ENCODE data around the gene PRR18.
"Not testable (repeated sequence)": the region's sequence is repeated elsewhere in the genome, so short reads cannot be mapped to it uniquely, and the experiment has no call there.

Gene PRR18

GRCh38 chr6:166308033-166308768, at the start of gene PRR18:
Gene PRR18 (minus strand): TSS chr6:166308392. CDS start chr6:166308142, 250 bp downstream.
- no peak for DNase-seq

DNA sequence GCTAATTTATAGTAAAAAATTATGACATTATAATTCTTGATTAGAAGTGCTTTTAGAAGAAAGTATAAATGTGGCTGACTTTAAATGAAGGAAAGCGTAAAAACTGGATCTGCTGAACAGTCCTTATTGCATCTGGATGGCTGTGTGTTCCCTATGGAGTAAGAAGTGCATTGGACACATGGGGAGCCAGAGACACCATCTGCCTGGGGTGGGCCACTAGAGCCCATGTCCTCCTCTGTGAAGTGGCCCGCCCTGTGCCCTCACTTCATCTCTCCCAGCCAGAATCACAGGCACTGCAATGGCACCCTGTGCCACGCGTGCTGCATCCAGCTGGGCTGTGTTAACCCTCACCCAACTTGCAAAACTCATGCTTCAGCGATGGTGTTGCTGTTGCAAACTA, 47.4 kb upstream of the PRR18 start:
- DNase-seq: no peak

GRCh38 chr6:166354965-166355364, 46.8 kb upstream of the PRR18 start:
- no peak for DNase-seq

- no peak for DNase-seq
These were observed 46.0 kb upstream of the PRR18 start for GRCh38 chr6:166354143-166354542.

DNA sequence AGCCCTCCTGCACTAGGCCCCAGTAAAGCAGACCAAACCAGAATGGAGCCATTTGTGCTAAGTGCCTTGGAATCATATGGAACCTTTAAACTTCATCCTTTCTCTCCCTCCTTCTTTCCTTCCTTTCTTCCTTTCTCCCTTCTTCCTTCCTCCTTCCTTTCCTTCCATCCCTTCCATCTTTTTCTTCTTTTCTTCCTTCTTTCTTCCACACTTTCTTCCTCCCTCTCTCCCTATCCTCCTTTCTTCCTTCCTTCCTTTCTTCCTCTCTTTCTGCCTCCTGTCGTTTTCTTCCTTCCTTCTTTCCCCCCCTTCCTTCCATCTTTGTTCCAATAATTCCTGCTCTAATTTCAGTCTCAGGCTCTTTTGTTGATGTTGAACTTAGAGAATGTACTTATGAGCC, 45.3 kb upstream of the PRR18 start:
- DNase-seq: no peak

GRCh38 chr6:166352923-166353322, 44.7 kb upstream of the PRR18 start:
- DNase-seq: no peak

DNA sequence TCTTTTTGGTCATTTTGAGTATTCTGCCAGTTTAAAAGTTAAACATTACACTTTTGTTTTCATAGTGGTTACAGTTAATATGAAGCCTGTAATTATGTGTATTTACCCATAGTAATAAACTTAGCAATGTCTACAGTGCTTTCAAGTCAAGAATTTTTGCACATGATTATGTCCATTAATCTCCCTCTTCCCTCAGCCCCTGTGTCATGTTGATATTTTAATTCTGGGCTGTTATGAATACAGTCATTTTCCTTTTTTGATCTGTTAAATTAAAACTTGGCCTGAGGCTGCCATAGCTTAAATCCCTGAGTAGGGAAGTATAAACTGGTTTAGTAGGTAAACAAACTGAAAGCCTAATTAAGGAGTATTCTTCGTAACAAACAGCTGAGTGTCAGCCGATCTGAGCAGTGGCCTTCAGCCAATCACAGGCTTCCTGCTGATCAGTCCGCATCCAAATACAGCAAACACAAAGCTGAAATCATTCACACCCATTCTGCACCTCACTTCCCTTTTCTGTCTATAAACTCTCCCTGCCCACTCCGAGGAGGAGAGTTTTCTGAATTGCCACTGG, 43.6 kb upstream of the PRR18 start:
- no peak for DNase-seq

- DNase-seq: no peak
These were observed 40.2 kb upstream of the PRR18 start for GRCh38 chr6:166348305-166348949.

- no peak for DNase-seq
These were observed 38.8 kb upstream of the PRR18 start for GRCh38 chr6:166346965-166347364.

GRCh38 chr6:166346449-166346848, 38.3 kb upstream of the PRR18 start:
- no peak for DNase-seq

- not testable (repeated sequence) for DNase-seq
These were observed 37.5 kb upstream of the PRR18 start for GRCh38 chr6:166345672-166346071.

GRCh38 chr6:166344921-166345320, 36.7 kb upstream of the PRR18 start:
- DNase-seq: not testable (repeated sequence)

DNA sequence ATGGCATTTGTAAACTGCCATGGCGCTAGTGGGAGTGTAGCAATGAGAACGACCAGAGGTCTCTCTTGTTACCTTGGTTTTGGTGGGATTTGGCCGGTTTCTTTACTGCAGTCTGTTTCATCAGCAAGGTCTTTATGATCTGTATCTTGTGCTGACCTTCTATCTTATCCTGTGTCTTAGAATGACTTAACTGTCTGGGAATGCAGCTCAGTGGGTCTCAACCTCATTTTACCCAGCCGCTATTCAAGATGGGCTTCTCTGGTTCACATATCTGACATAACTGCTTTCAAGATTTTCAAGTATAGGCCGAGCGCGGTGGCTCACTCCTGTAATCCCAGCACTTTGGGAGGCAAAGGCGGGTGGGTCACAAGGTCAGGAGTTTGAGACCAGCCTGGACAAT, 36.0 kb upstream of the PRR18 start:
- no peak for DNase-seq

GRCh38 chr6:166343150-166343487, 34.9 kb upstream of the PRR18 start:
- no peak for DNase-seq

- DNase-seq: peak; percentile 37
These were observed 34.4 kb upstream of the PRR18 start, which contains the start of gene SFT2D1 for GRCh38 chr6:166342349-166343149. Gene SFT2D1 (minus strand): TSS chr6:166342545. CDS start chr6:166342481, 64 bp downstream.

DNA sequence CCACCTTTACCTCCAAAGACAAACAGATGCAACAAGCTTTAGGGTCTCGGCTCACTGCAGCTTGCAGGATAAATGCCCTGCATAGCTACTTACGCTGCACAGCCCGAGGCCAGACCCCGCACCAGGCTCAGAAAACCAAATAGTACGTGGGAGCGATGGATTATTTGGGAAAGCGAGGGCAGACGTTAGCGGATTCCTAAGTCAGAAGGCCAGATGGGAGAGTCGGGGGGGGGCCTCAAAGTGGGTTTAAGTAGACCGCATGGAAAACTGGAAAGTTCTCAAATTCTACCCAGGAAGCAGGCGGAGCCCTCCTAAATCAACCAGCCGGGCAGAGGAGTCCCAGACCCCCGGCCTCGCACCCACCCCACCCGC, 33.8 kb upstream of the PRR18 start:
- DNase-seq: no peak

GRCh38 chr6:166341464-166341863, 33.3 kb upstream of the PRR18 start:
- DNase-seq: no peak

DNA sequence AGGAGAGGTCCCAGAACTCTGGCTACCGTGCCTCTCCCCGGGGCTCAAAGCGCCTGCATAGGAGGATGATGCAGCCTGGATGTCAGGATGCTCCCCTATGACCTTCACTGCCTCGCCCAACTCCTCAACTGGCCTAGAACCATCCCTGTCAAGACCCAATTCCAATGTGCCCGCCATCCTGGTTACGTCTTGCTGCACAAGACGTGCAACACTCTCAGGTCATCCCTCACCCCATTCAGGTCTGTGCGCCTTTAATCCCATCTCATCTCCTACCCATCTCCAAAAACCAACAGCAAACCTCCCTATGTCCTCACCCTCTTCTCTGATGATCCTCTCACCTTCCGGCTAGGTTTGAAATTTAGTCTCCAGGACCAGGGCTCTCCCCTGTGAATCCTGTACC, 30.7 kb upstream of the PRR18 start:
- no peak for DNase-seq

- DNase-seq: no peak
These were observed 28.7 kb upstream of the PRR18 start for GRCh38 chr6:166336847-166337246.

DNA sequence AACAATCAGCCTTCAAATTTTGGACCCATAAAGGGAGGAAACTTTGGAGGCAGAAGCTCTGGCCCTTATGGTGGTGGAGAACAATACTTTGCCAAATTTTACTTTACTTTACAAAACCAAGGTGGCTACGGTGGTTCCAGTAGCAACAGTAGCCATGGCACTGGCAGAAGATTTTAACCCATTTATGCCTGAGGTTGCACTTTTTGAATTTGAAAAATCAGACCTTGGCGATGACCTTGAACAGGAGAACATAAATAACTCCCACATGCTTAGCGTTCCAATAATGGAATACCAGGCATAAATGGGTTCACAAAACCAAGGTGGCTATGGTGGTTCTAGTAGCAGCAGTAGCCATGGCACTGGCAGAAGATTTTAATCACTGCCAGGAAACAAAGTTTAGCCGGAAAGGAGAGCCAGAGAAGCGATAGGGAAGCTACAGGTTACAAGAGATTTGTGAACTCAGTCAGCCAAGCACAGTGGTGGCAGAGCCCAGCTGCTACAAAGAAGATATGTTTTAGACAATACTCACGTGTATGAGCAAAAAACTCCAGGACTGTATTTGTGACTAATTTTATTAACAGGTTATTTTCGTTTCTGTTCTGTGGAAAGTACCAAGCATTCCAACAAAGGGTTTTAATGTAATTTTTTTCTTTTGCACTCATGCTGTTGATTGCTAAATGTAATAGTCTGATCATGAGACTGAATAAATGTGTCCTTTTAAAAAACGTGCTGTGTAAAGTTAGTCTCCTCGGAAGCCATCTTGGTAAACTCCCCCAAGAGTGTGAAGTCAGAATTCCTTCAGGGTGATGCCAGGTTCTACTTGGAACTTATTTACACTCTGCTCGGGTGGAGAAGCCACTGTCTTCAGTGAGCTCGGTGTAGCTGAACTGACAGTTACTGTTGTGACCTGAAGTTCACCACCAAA, 27.4 kb upstream of the PRR18 start:
- no peak for DNase-seq

- no peak for DNase-seq
These were observed 26.7 kb upstream of the PRR18 start for GRCh38 chr6:166334878-166335277.
